ENCODE results near the gene LAMA3.

- no peak for TF ChIP-seq CTCF (IDR thresholded peaks at IDR 0.05)
- TF ChIP-seq POLR2A (IDR thresholded peaks at IDR 0.05), result no peak
Measured at GRCh38 chr18:23835506-23835905, 146.3 kb downstream of the LAMA3 start.

All from adrenal gland (tissue), 5 donors.